Small intestine (tissue), 7 donors: ENCODE results near the gene CNTN6. TPM values are rescaled to one million over a fixed set of nuclear protein-coding genes. Genes with fewer than 3 reads are reported as not detected.

Experiments
- DNase-seq, 2 donors: peaks; one replicate each; pipeline versions ENCODE4 v3.0.0 to v3.0.0-alpha.2; 2013
- FAIRE-seq: peaks from 2 replicates; lab custom pipeline; 2012; peaks lifted over from hg19 to GRCh38; lab: Jason Lieb, UNC
- H3K27ac ChIP-seq, 3 donors: one replicate each; pipeline ENCODE4 v1.5.1; 2013; ENCODE audit warnings: low read length in 2 of 3, mild to moderate bottlenecking in 2 of 3, control low read depth in 1 of 3, inconsistent platforms in 1 of 3, low read depth in 1 of 3, moderate library complexity in 1 of 3
- H3K27me3 ChIP-seq, 3 donors: one replicate each; pipeline ENCODE4 v1.6.1; 2013; ENCODE audit warnings: low read length in 3 of 3, inconsistent platforms in 1 of 3; ENCODE audit not compliant: control insufficient read depth in 3 of 3, insufficient read depth in 3 of 3
- H3K36me3 ChIP-seq, 3 donors: one replicate each; pipeline ENCODE4 v1.6.1; 2013; ENCODE audit warnings: low read length in 3 of 3, inconsistent platforms in 1 of 3, low read depth in 1 of 3, mild to moderate bottlenecking in 1 of 3, moderate library complexity in 1 of 3; ENCODE audit not compliant: control insufficient read depth in 3 of 3, insufficient read depth in 2 of 3
- H3K4me1 ChIP-seq, 3 donors: one replicate each; pipeline ENCODE4 v1.6.1; 2013; ENCODE audit warnings: low read length in 2 of 3, inconsistent platforms in 1 of 3, low read depth in 1 of 3, mild to moderate bottlenecking in 1 of 3, moderate library complexity in 1 of 3; ENCODE audit not compliant: control insufficient read depth in 3 of 3, insufficient read depth in 2 of 3
- H3K4me3 ChIP-seq, 3 donors: one replicate each; pipeline ENCODE4 v1.5.1; 2013; ENCODE audit warnings: low read length in 3 of 3, control low read depth in 1 of 3, inconsistent platforms in 1 of 3, low read depth in 1 of 3, mild to moderate bottlenecking in 1 of 3, moderate library complexity in 1 of 3
- H3K9me3 ChIP-seq, 2 donors: one replicate each; pipeline ENCODE4 v1.6.1; 2013; ENCODE audit warnings: low read depth in 1 of 2, low read length in 1 of 2; ENCODE audit not compliant: control insufficient read depth in 2 of 2, insufficient read depth in 1 of 2
- WGBS, 3 donors: extraction: QIAGEN DNeasy Blood & Tissue Kit; methylation state at CpG; one replicate each; pipeline ENCODE4 v1.1.7; 2013; 5-methylcytosine and 5-hydroxymethylcytosine counted together
- polyA plus RNA-seq, 4 donors: library from polyadenylated mRNA; stranded (reverse) in 3 of 4; unstranded in 1 of 4; fragments of 200-250 nt in 3 of 4; fragments of 120-200 nt in 1 of 4; gene quantifications; one replicate each; pipeline versions ENCODE4 v1.2.1 to v1.2.3, GENCODE V29; 2013
- donor health status: healthy with polysubstance abuse.
- donor health status: control.
- donor health status: control.
- donor health status: Bipolar disorder and iron deficiency.
- donor health status: healthy.

Gene CNTN6
- polyA plus RNA-seq, 4 donors, result 0.03 to 0.19 TPM; not detected in 2

GRCh38 chr3:1087066-1087560 lies 5.7 kb upstream of the CNTN6 start:
- peak in 1 of 2 donors; percentile 45 for DNase-seq
- Histone ChIP-seq H3K36me3 (no peaks in the 10 kb centered on the region), H3K27ac (no peak overlapping the region), H3K9me3 (no peaks in the 10 kb centered on the region), H3K27me3 (no peaks in the 10 kb centered on the region), H3K4me3 (no peak overlapping the region), H3K4me1 (no peaks in the 10 kb centered on the region)
- WGBS, 3 donors, result 37 to 63% (median 45%) methylated on average over 3 of the region's 3 CpGs
- FAIRE-seq, result no peak

- DNase-seq, result no peak
- Histone ChIP-seq H3K4me3 (no peak overlapping the region), H3K9me3 (no peaks in the 10 kb centered on the region), H3K36me3 (no peaks in the 10 kb centered on the region), H3K27me3 (no peaks in the 10 kb centered on the region), H3K4me1 (no peaks in the 10 kb centered on the region), H3K27ac (no peak overlapping the region)
- FAIRE-seq, result no peak
- WGBS, 3 donors, result 66 to 79% (median 74%) methylated on average over 1 of the region's 1 CpG
Observed at GRCh38 chr3:1088503-1088902, 4.3 kb upstream of the CNTN6 start.

- FAIRE-seq (no peak), DNase-seq (no peak)
- WGBS, 3 donors, result 61 to 81% (median 70%) methylated on average over 1 of the region's 1 CpG
- H3K4me1 ChIP-seq, result no peaks in the 10 kb centered on the region
- H3K27ac ChIP-seq, result no peak overlapping the region
- H3K27me3 ChIP-seq, result no peaks in the 10 kb centered on the region
- no peak overlapping the region for H3K4me3 ChIP-seq
- no peaks in the 10 kb centered on the region for H3K9me3 ChIP-seq
- no peaks in the 10 kb centered on the region for H3K36me3 ChIP-seq
Observed at GRCh38 chr3:1091286-1091685, 1.5 kb upstream of the CNTN6 start.

- Histone ChIP-seq H3K4me1 (no peaks in the 10 kb centered on the region), H3K9me3 (no peaks in the 10 kb centered on the region), H3K4me3 (no peak overlapping the region), H3K27me3 (no peaks in the 10 kb centered on the region), H3K27ac (no peak overlapping the region), H3K36me3 (no peaks in the 10 kb centered on the region)
- no peak for DNase-seq
- FAIRE-seq, result no peak
- 48 to 61% (median 51%) methylated on average over 2 of the region's 2 CpGs for WGBS, 3 donors
Observed at GRCh38 chr3:1092061-1092460, 763 bp upstream of the CNTN6 start.

- H3K36me3 ChIP-seq, result no peaks in the 10 kb centered on the region
- no peaks in the 10 kb centered on the region for H3K27me3 ChIP-seq
- H3K4me3 ChIP-seq, result no peak overlapping the region
- H3K4me1 ChIP-seq, result no peaks in the 10 kb centered on the region
- no peak overlapping the region for H3K27ac ChIP-seq
- no peak for DNase-seq
- no peaks in the 10 kb centered on the region for H3K9me3 ChIP-seq
- FAIRE-seq, result no peak
- WGBS, 3 donors, result 73 to 79% (median 78%) methylated on average over 6 of the region's 6 CpGs
Observed at GRCh38 chr3:1093217-1093616, 393 bp downstream of the CNTN6 start.

GRCh38 chr3:1103525-1103924 lies 10.7 kb downstream of the CNTN6 start:
- Histone ChIP-seq H3K27me3 (no peaks in the 10 kb centered on the region), H3K9me3 (no peaks in the 10 kb centered on the region), H3K36me3 (no peaks in the 10 kb centered on the region), H3K27ac (no peak overlapping the region), H3K4me1 (no peaks in the 10 kb centered on the region), H3K4me3 (no peak overlapping the region)
- FAIRE-seq (no peak), DNase-seq (no peak)
- WGBS, 3 donors, result 75 to 92% (median 81%) methylated on average over 6 of the region's 6 CpGs

GRCh38 chr3:1117843-1118473 lies 25.1 kb downstream of the CNTN6 start:
- Histone ChIP-seq H3K27ac (peak overlapping the region in 1 of 3 donors; percentile 58), H3K36me3 (no peaks in the 10 kb centered on the region), H3K4me1 (peaks cover 0 to 13% (median 0%) of the 10 kb centered on the region in 3 donors), H3K4me3 (no peak overlapping the region), H3K27me3 (no peaks in the 10 kb centered on the region), H3K9me3 (no peaks in the 10 kb centered on the region)
- 25 to 70% (median 49%) methylated on average over 8 of the region's 8 CpGs for WGBS, 3 donors
- DNase-seq (peak; percentile 2 to 88), FAIRE-seq (no peak)

GRCh38 chr3:1131166-1131565 lies 38.3 kb downstream of the CNTN6 start:
- H3K36me3 ChIP-seq, result no peaks in the 10 kb centered on the region
- H3K9me3 ChIP-seq, result no peaks in the 10 kb centered on the region
- WGBS, 3 donors, result 9 to 59% (median 15%) methylated on average over 1 of the region's 1 CpG
- no peaks in the 10 kb centered on the region for H3K27me3 ChIP-seq
- H3K4me3 ChIP-seq, result no peak overlapping the region
- DNase-seq, result peak in 1 of 2 donors; percentile 6
- FAIRE-seq, result no peak
- no peak overlapping the region for H3K27ac ChIP-seq
- H3K4me1 ChIP-seq, result peaks cover 0 to 8% (median 0%) of the 10 kb centered on the region in 3 donors

- no peaks in the 10 kb centered on the region for H3K36me3 ChIP-seq
- FAIRE-seq (no peak), DNase-seq (no peak)
- H3K27me3 ChIP-seq, result no peaks in the 10 kb centered on the region
- H3K9me3 ChIP-seq, result no peaks in the 10 kb centered on the region
- H3K27ac ChIP-seq, result no peak overlapping the region
- no peak overlapping the region for H3K4me3 ChIP-seq
- H3K4me1 ChIP-seq, result peaks cover 0 to 8% (median 0%) of the 10 kb centered on the region in 3 donors
- 55 to 76% (median 60%) methylated on average over 2 of the region's 2 CpGs for WGBS, 3 donors
Observed at GRCh38 chr3:1135194-1135593, 42.4 kb downstream of the CNTN6 start.
